Naive B cell (primary cell): ENCODE measurements around the gene EGF. TPM values are rescaled to one million over a fixed set of nuclear protein-coding genes. Genes with fewer than 3 reads are reported as not detected.
"Not testable (repeated sequence)": the region's sequence is repeated elsewhere in the genome, so short reads cannot be mapped to it uniquely, and the experiment has no call there.

Experiments
- ATAC-seq, 2 donors: fragments of 150-1000 bp; cut with Tn5 transposase; 2 replicates each; pipeline ENCODE4 v1.10.0; 2021; ENCODE audit warnings: low read depth in 2 of 2, mild to moderate bottlenecking in 2 of 2, moderate library complexity in 2 of 2
- DNase-seq: peaks from one replicate; pipeline ENCODE4 v3.0.0; 2022
- H3K27ac Mint-ChIP-seq, 6 donors: one replicate each; pipeline ENCODE4 v1.8.0; 2020 to 2022; ENCODE audit warnings: mild to moderate bottlenecking in 6 of 6, mixed read lengths in 6 of 6, moderate library complexity in 5 of 6, inconsistent platforms in 2 of 6
- H3K27me3 Mint-ChIP-seq, 3 donors: one replicate each; pipeline ENCODE4 v1.8.0; 2021 to 2022; ENCODE audit warnings: mixed read lengths in 3 of 3, mild to moderate bottlenecking in 1 of 3
- H3K36me3 Mint-ChIP-seq, 2 donors: one replicate each; pipeline ENCODE4 v1.8.0; 2020 to 2022; ENCODE audit warnings: mixed read lengths in 2 of 2, inconsistent platforms in 1 of 2, mild to moderate bottlenecking in 1 of 2
- H3K4me1 Mint-ChIP-seq, 3 donors: one replicate each; pipeline ENCODE4 v1.8.0; 2020 to 2022; ENCODE audit warnings: mixed read lengths in 3 of 3, inconsistent platforms in 1 of 3, mild to moderate bottlenecking in 1 of 3, moderate library complexity in 1 of 3
- H3K4me3 Mint-ChIP-seq, 8 donors: one replicate each; pipeline ENCODE4 v1.8.0; 2020 to 2022; ENCODE audit warnings: mild to moderate bottlenecking in 8 of 8, mixed read lengths in 8 of 8, moderate library complexity in 8 of 8, inconsistent platforms in 2 of 8
- H3K9me3 Mint-ChIP-seq, 7 donors: one replicate each; pipeline ENCODE4 v1.8.0; 2020 to 2022; ENCODE audit warnings: mixed read lengths in 7 of 7, mild to moderate bottlenecking in 5 of 7, inconsistent platforms in 2 of 7, moderate library complexity in 1 of 7
- polyA plus RNA-seq, 6 donors: library from polyadenylated mRNA; unstranded; fragments of 300-500 nt; fragmentation: Illumina TruSeq; gene quantifications; one replicate each; pipeline ENCODE4 v1.2.3, GENCODE V29; 2021; ENCODE audit warnings: low read depth in 6 of 6

Gene EGF
- polyA plus RNA-seq, 6 donors from 2014 or later, result 0.36 to 0.94 (median 0.44) TPM; not detected in 3

- H3K27me3 Mint-ChIP-seq, result no peaks in the 10 kb centered on the region
- no peak overlapping the region for H3K4me3 Mint-ChIP-seq
- H3K9me3 Mint-ChIP-seq, result no peaks in the 10 kb centered on the region
- H3K36me3 Mint-ChIP-seq, result no peaks in the 10 kb centered on the region
- DNase-seq (no peak), ATAC-seq (no peak)
- H3K4me1 Mint-ChIP-seq, result no peaks in the 10 kb centered on the region
- no peak overlapping the region for H3K27ac Mint-ChIP-seq
Observed at GRCh38 chr4:109928327-109929045, 15.8 kb downstream of the EGF start.

GRCh38 chr4:109930464-109930863 is 17.8 kb downstream of the EGF start:
- no peak overlapping the region for H3K4me3 Mint-ChIP-seq
- no peak for DNase-seq
- no peaks in the 10 kb centered on the region for H3K27me3 Mint-ChIP-seq
- ATAC-seq, result no peak
- H3K27ac Mint-ChIP-seq, result peak overlapping the region in 2 of 6 donors; percentile 6 to 39
- no peaks in the 10 kb centered on the region for H3K36me3 Mint-ChIP-seq
- H3K9me3 Mint-ChIP-seq, result peaks cover 0 to 4% (median 0%) of the 10 kb centered on the region in 7 donors
- H3K4me1 Mint-ChIP-seq, result no peaks in the 10 kb centered on the region

GRCh38 chr4:109930872-109931271 is 18.2 kb downstream of the EGF start:
- ATAC-seq (no peak), DNase-seq (no peak)
- H3K36me3 Mint-ChIP-seq, result no peaks in the 10 kb centered on the region
- H3K27me3 Mint-ChIP-seq, result no peaks in the 10 kb centered on the region
- H3K4me1 Mint-ChIP-seq, result no peaks in the 10 kb centered on the region
- H3K4me3 Mint-ChIP-seq, result no peak overlapping the region
- no peak overlapping the region for H3K27ac Mint-ChIP-seq
- H3K9me3 Mint-ChIP-seq, result peaks cover 0 to 6% (median 0%) of the 10 kb centered on the region in 7 donors

- no peaks in the 10 kb centered on the region for H3K4me1 Mint-ChIP-seq
- H3K36me3 Mint-ChIP-seq, result no peaks in the 10 kb centered on the region
- H3K4me3 Mint-ChIP-seq, result no peak overlapping the region
- no peak for ATAC-seq
- peaks cover 0 to 6% (median 0%) of the 10 kb centered on the region in 7 donors for H3K9me3 Mint-ChIP-seq
- DNase-seq, result no peak
- H3K27me3 Mint-ChIP-seq, result peaks cover 0 to 4% (median under 1%) of the 10 kb centered on the region in 3 donors
- no peak overlapping the region for H3K27ac Mint-ChIP-seq
Observed at GRCh38 chr4:109931318-109931717, 18.6 kb downstream of the EGF start.

- H3K9me3 Mint-ChIP-seq, DNase-seq, H3K36me3 Mint-ChIP-seq, ATAC-seq, H3K4me3 Mint-ChIP-seq, H3K4me1 Mint-ChIP-seq, H3K27ac Mint-ChIP-seq: not testable (repeated sequence)
- peaks cover 9 to 22% (median 11%) of the 10 kb centered on the region in 3 donors for H3K27me3 Mint-ChIP-seq
Observed at GRCh38 chr4:109937352-109937751, 24.7 kb downstream of the EGF start.

GRCh38 chr4:109939190-109939589 is 26.5 kb downstream of the EGF start:
- Mint-ChIP-seq H3K27me3 (peaks cover 9 to 22% (median 11%) of the 10 kb centered on the region in 3 donors), H3K4me1 (no peaks in the 10 kb centered on the region), H3K9me3 (peaks cover 0 to 6% (median 3%) of the 10 kb centered on the region in 7 donors), H3K27ac (no peak overlapping the region), H3K4me3 (no peak overlapping the region), H3K36me3 (no peaks in the 10 kb centered on the region)
- ATAC-seq, result no peak
- no peak for DNase-seq

- ATAC-seq (no peak), DNase-seq (no peak)
- Mint-ChIP-seq H3K4me3 (no peak overlapping the region), H3K36me3 (no peaks in the 10 kb centered on the region), H3K27ac (no peak overlapping the region), H3K4me1 (no peaks in the 10 kb centered on the region), H3K27me3 (peaks cover 4 to 9% (median 9%) of the 10 kb centered on the region in 3 donors), H3K9me3 (peaks cover 0 to 4% (median 0%) of the 10 kb centered on the region in 7 donors)
Observed at GRCh38 chr4:109942292-109942926, 29.7 kb downstream of the EGF start.

- no peaks in the 10 kb centered on the region for H3K9me3 Mint-ChIP-seq
- no peaks in the 10 kb centered on the region for H3K27me3 Mint-ChIP-seq
- DNase-seq, result no peak
- no peaks in the 10 kb centered on the region for H3K4me1 Mint-ChIP-seq
- no peak for ATAC-seq
- H3K27ac Mint-ChIP-seq, result no peak overlapping the region
- H3K36me3 Mint-ChIP-seq, result no peaks in the 10 kb centered on the region
- no peak overlapping the region for H3K4me3 Mint-ChIP-seq
Observed at GRCh38 chr4:109943745-109944144, 31.1 kb downstream of the EGF start.

- no peak for DNase-seq
- no peak for ATAC-seq
- no peaks in the 10 kb centered on the region for H3K9me3 Mint-ChIP-seq
- no peak overlapping the region for H3K4me3 Mint-ChIP-seq
- no peaks in the 10 kb centered on the region for H3K36me3 Mint-ChIP-seq
- H3K27ac Mint-ChIP-seq, result no peak overlapping the region
- H3K27me3 Mint-ChIP-seq, result no peaks in the 10 kb centered on the region
- H3K4me1 Mint-ChIP-seq, result no peaks in the 10 kb centered on the region
Observed at GRCh38 chr4:109944591-109944990, 31.9 kb downstream of the EGF start.

- no peak overlapping the region for H3K27ac Mint-ChIP-seq
- no peak overlapping the region for H3K4me3 Mint-ChIP-seq
- no peak for ATAC-seq
- no peak for DNase-seq
- no peaks in the 10 kb centered on the region for H3K9me3 Mint-ChIP-seq
- no peaks in the 10 kb centered on the region for H3K36me3 Mint-ChIP-seq
- H3K4me1 Mint-ChIP-seq, result no peaks in the 10 kb centered on the region
- H3K27me3 Mint-ChIP-seq, result peaks cover 0 to 2% (median 0%) of the 10 kb centered on the region in 3 donors
Observed at GRCh38 chr4:109945056-109945455, 32.4 kb downstream of the EGF start.

GRCh38 chr4:109946120-109946519 is 33.4 kb downstream of the EGF start:
- H3K4me1 Mint-ChIP-seq, result no peaks in the 10 kb centered on the region
- H3K4me3 Mint-ChIP-seq, result no peak overlapping the region
- no peak overlapping the region for H3K27ac Mint-ChIP-seq
- peaks cover 0 to 10% (median 0%) of the 10 kb centered on the region in 3 donors for H3K27me3 Mint-ChIP-seq
- no peaks in the 10 kb centered on the region for H3K9me3 Mint-ChIP-seq
- ATAC-seq (no peak), DNase-seq (no peak)
- no peaks in the 10 kb centered on the region for H3K36me3 Mint-ChIP-seq

GRCh38 chr4:109947457-109947856 is 34.8 kb downstream of the EGF start:
- H3K36me3 Mint-ChIP-seq, result no peaks in the 10 kb centered on the region
- H3K4me1 Mint-ChIP-seq, result no peaks in the 10 kb centered on the region
- H3K27ac Mint-ChIP-seq, result no peak overlapping the region
- ATAC-seq (no peak), DNase-seq (no peak)
- no peaks in the 10 kb centered on the region for H3K9me3 Mint-ChIP-seq
- H3K4me3 Mint-ChIP-seq, result no peak overlapping the region
- peaks cover 0 to 10% (median 0%) of the 10 kb centered on the region in 3 donors for H3K27me3 Mint-ChIP-seq

- no peak overlapping the region for H3K4me3 Mint-ChIP-seq
Observed at GRCh38 chr4:109947918-109948317, 35.2 kb downstream of the EGF start.

GRCh38 chr4:109949099-109949718 is 36.5 kb downstream of the EGF start:
- H3K27ac Mint-ChIP-seq, H3K4me3 Mint-ChIP-seq, ATAC-seq, H3K36me3 Mint-ChIP-seq, H3K4me1 Mint-ChIP-seq, DNase-seq, H3K9me3 Mint-ChIP-seq, H3K27me3 Mint-ChIP-seq: not testable (repeated sequence)

More at GRCh38 chr4:109947918-109948317, 35.2 kb downstream of the EGF start:
- no peaks in the 10 kb centered on the region for H3K9me3 Mint-ChIP-seq
- ATAC-seq (no peak), DNase-seq (no peak)
- H3K27me3 Mint-ChIP-seq, result peaks cover 0 to 10% (median 0%) of the 10 kb centered on the region in 3 donors
- no peaks in the 10 kb centered on the region for H3K36me3 Mint-ChIP-seq
- no peaks in the 10 kb centered on the region for H3K4me1 Mint-ChIP-seq
- no peak overlapping the region for H3K27ac Mint-ChIP-seq
